Measurements from ENCODE around the gene SPEG. TPM values are rescaled to one million over a fixed set of nuclear protein-coding genes. Genes with fewer than 3 reads are reported as not detected.

SPEG gene
- total RNA-seq, 1 donor from 2014 or later = 390 TPM

DNA sequence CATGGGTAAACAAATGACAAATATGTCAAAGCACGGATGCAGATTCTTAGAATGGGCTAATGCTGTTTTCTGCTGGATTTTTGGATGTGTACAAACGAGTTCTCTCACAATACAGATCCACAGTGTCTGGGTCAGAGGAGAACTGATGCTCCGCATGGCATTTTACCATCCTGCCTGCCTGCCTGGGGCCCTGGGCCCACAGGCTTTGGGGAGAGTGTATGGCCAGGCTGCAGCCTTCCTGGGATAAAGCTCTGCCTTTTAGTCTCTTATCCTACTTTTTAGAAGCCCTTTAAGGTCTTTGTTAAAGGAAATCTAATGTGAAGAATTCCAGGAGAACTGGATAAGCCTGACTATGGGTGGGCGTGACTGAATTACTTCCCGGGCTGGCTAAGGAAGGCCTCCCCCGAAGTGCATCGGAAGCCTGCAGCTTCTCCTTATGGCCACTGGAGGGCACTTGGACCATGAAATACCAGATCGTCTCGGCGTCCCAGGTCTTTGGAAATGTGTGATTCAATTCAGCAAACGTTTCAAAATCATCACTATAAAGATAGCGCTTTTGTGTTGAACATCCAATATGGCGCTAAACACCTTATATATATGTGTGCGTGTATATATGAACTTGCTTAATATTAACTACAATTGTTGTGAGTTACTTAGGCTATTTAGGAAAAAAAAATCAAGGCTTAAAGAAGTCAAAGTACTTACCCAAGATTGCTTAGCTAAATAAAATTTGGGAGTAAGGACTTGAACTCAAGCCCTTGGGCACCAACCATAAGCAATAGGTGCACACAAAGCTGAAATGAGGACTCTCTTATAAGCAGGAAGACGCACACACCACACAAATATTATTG, 31.8 kb upstream of the SPEG start:
- peak overlapping the region; percentile 88 to 94 for H3K27ac ChIP-seq
- intact Hi-C loops (cut with DNase I) = loop anchor here (1.0 to 5.0 kb wide), 4 partner anchors 28 to 239 kb away; no protein-coding TSS in a partner anchor
- H3K4me1 ChIP-seq = peaks cover 23 to 42% of the 10 kb centered on the region in 2 donors
- TF ChIP-seq, protein P1, sequence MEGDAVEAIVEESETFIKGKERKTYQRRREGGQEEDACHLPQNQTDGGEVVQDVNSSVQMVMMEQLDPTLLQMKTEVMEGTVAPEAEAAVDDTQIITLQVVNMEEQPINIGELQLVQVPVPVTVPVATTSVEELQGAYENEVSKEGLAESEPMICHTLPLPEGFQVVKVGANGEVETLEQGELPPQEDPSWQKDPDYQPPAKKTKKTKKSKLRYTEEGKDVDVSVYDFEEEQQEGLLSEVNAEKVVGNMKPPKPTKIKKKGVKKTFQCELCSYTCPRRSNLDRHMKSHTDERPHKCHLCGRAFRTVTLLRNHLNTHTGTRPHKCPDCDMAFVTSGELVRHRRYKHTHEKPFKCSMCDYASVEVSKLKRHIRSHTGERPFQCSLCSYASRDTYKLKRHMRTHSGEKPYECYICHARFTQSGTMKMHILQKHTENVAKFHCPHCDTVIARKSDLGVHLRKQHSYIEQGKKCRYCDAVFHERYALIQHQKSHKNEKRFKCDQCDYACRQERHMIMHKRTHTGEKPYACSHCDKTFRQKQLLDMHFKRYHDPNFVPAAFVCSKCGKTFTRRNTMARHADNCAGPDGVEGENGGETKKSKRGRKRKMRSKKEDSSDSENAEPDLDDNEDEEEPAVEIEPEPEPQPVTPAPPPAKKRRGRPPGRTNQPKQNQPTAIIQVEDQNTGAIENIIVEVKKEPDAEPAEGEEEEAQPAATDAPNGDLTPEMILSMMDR (IDR thresholded peaks at IDR 0.05) = peak; percentile 90 to 95 (median 93)
- H3K36me3 ChIP-seq = no peaks in the 10 kb centered on the region
- no peak overlapping the region for H3K4me3 ChIP-seq
- peak in 1 of 2 donors; percentile 88 for DNase-seq (ENCODE audit: low spot score in 2 of 2)
- no peaks in the 10 kb centered on the region for H3K27me3 ChIP-seq
- H3K9me3 ChIP-seq = no peaks in the 10 kb centered on the region

DNA sequence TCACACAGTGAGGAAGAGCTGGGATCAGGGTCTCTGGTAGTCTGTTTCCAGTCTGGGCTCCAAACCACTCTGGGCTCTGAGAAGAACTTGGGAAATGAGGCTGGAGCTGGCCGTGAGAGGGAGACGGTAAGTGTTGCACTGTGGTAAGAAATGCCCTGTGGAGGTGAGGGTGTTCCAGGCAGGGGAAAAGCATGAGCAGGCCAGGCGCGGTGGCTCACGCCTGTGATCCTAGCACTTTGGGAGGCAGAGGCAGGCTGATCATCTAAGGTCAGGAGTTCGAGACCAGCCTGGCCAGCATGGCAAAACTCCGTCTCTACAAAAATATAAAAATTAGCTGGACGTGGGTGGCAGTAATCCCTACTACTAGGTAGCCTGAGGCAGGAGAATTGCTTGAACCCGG, 30.8 kb upstream of the SPEG start:
- Histone ChIP-seq H3K9me3 (no peaks in the 10 kb centered on the region), H3K27ac (peak overlapping the region; percentile 88 to 94), H3K36me3 (no peaks in the 10 kb centered on the region), H3K4me1 (peaks cover 23 to 42% of the 10 kb centered on the region in 2 donors), H3K27me3 (no peaks in the 10 kb centered on the region), H3K4me3 (no peak overlapping the region)
- DNase-seq (ENCODE audit: low spot score in 2 of 2) = no peak
- intact Hi-C loops (cut with DNase I) = loop anchor here (1.0 to 5.0 kb wide), 4 partner anchors 27 to 238 kb away; no protein-coding TSS in a partner anchor
- TF ChIP-seq, protein P1 (IDR thresholded peaks at IDR 0.05) = no peak

DNA sequence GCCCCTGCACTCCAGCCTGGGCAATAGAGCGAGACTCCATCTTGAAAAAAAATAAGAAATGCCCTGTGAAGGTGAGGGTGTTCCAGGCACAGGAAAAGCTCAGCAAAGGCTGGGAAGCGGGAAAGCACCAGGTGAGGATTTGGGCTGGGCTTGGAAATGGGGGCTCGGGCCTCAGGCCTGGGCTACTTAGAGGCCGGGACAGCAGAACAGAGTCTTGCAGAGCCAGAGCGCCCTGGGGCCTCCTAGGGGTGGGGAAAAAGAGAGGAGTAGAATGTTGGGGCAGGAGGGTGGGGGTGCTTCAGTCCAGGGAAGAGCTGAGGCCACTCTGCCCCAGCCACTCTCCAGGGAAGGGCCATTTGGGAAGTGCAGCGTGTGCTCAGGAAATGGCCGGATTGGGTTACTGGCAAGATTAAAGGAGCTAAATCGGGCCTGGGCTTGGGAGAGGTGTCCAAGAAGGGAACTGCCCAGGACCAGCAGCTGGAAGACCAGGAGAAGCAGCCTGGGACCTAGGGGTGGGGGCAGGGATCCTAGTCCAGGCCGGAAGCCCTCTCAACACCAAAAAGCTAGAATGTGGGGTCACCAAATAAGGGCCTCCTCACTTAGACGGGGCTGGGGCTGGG, 30.2 kb upstream of the SPEG start:
- H3K36me3 ChIP-seq = no peaks in the 10 kb centered on the region
- H3K9me3 ChIP-seq = no peaks in the 10 kb centered on the region
- TF ChIP-seq, protein P1 (IDR thresholded peaks at IDR 0.05) = no peak
- peaks cover 23 to 42% of the 10 kb centered on the region in 2 donors for H3K4me1 ChIP-seq
- DNase-seq (ENCODE audit: low spot score in 2 of 2) = peak; percentile 35 to 79
- no peak overlapping the region for H3K4me3 ChIP-seq
- peak overlapping the region; percentile 88 to 94 for H3K27ac ChIP-seq
- intact Hi-C loops (cut with DNase I) = loop anchor here (5.0 kb wide), 1 partner anchor 238 kb away; no protein-coding TSS in a partner anchor
- H3K27me3 ChIP-seq = no peaks in the 10 kb centered on the region

DNA sequence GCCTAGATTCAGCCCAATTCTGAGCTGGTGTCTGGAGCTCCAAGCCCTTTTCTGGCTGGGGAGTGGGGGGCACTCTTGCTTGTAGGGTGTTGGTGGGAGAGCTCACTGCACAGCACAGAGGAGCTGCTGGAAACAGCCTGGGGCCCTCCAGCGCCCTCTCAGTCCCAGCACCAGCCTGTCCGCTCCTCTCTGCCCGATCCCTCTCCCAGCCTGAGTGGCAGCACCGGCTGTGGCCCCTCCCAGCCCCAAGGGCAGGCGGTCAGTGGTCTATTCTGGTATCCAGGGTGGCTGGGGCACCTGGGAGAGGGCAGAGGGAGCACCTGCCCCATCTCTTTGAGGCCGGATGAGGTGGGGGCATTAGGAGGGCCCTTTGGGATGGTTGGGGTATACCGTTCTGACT, 29.7 kb upstream of the SPEG start:
- no peak for DNase-seq (ENCODE audit: low spot score in 2 of 2)
- intact Hi-C loops (cut with DNase I) = loop anchor here (5.0 kb wide), 2 partner anchors 37 to 237 kb away; no protein-coding TSS in a partner anchor
- peaks cover 23 to 42% of the 10 kb centered on the region in 2 donors for H3K4me1 ChIP-seq

DNA sequence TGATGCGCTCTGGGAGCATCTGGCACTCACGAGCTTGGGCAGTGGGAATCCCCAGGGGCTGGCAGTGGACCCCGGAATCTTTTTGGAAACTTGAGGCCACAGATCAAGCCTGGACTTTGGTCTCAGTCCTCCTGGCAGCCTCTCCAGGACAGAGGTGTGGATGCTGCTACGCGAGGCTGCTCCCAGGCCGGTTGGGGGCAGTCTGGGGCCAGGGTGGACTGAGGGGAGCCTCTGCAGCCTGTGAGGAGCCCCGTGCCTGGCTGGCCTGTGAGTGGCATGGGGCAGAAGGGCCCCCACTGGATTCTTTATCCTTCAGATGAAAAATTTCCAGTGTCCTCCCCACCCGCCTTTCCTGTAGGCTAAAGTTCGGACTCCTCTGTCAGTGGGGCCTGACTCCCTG, 29.2 kb upstream of the SPEG start:
- H3K4me3 ChIP-seq = no peak overlapping the region
- intact Hi-C loops (cut with DNase I) = loop anchor here (5.0 kb wide), 1 partner anchor 37 kb away; no protein-coding TSS in a partner anchor
- H3K27ac ChIP-seq = peak overlapping the region; percentile 88 to 94
- TF ChIP-seq, protein P1 (IDR thresholded peaks at IDR 0.05) = peak in 1 of 3 experiments; percentile 23
- no peak for DNase-seq (ENCODE audit: low spot score in 2 of 2)
- no peaks in the 10 kb centered on the region for H3K9me3 ChIP-seq
- H3K36me3 ChIP-seq = no peaks in the 10 kb centered on the region
- H3K4me1 ChIP-seq = peaks cover 23 to 42% of the 10 kb centered on the region in 2 donors
- no peaks in the 10 kb centered on the region for H3K27me3 ChIP-seq

More for the DNA sequence above, 29.7 kb upstream of the SPEG start:
- no peak overlapping the region for H3K4me3 ChIP-seq
- TF ChIP-seq, protein P1 (IDR thresholded peaks at IDR 0.05) = no peak
- H3K27ac ChIP-seq = peak overlapping the region; percentile 88 to 94
- no peaks in the 10 kb centered on the region for H3K27me3 ChIP-seq
- no peaks in the 10 kb centered on the region for H3K9me3 ChIP-seq
- H3K36me3 ChIP-seq = no peaks in the 10 kb centered on the region
